ENCODE measurements around the gene FBXL3.

The FBXL3 gene

GRCh38 chr13:77026861-77027621 lies at the start of gene FBXL3 (continued):
- TF ChIP-seq ZNF280C (tag by site-specific recombination; IDR thresholded peaks at IDR 0.05) (no peak), ZNF169 (tag by site-specific recombination; IDR thresholded peaks at IDR 0.05) (no peak), ZBTB20 (tag by site-specific recombination; IDR thresholded peaks at IDR 0.05) (0 out of 2 replicates have a peak, but pooled peaks have one; percentile 21), ZNF138 (tag by site-specific recombination; IDR thresholded peaks at IDR 0.05; ENCODE audit: borderline replicate concordance) (no peak), ZNF791 (tag by site-specific recombination; IDR thresholded peaks at IDR 0.05) (no peak), ZBTB26 (tag by site-specific recombination; optimal IDR thresholded peaks at IDR 0.05) (peak; percentile 75), YY1 (tag by site-specific recombination; IDR thresholded peaks at IDR 0.05) (peak; percentile 59; the same call in 1 of the 2 replicates), ZNF341 (tag by site-specific recombination; IDR thresholded peaks at IDR 0.05; ENCODE audit: low read depth) (no peak), ZNF610 (tag by site-specific recombination; IDR thresholded peaks at IDR 0.05; ENCODE audit: borderline replicate concordance) (no peak), ZNF202 (tag by site-specific recombination; IDR thresholded peaks at IDR 0.05; ENCODE audit: borderline replicate concordance) (no peak), ZBTB1 (tag by site-specific recombination; IDR thresholded peaks at IDR 0.05) (no peak), BCL6B (tag by site-specific recombination; IDR thresholded peaks at IDR 0.05) (no peak), MZF1 (tag by site-specific recombination; IDR thresholded peaks at IDR 0.05; ENCODE audit: borderline replicate concordance) (peak; percentile 74), ZNF19 (tag by site-specific recombination; IDR thresholded peaks at IDR 0.05; ENCODE audit: low read depth) (no peak), ZNF707 (tag by site-specific recombination; IDR thresholded peaks at IDR 0.05) (no peak), ZSCAN16 (tag by site-specific recombination; IDR thresholded peaks at IDR 0.05) (peak; percentile 86), ZNF555 (tag by site-specific recombination; conservative IDR thresholded peaks at IDR 0.05) (no peak), REST (tag by site-specific recombination; IDR thresholded peaks at IDR 0.05) (no peak), ZNF221 (tag by site-specific recombination; IDR thresholded peaks at IDR 0.05; ENCODE audit: borderline replicate concordance) (no peak), REPIN1 (tag by site-specific recombination; IDR thresholded peaks at IDR 0.05; ENCODE audit: low read depth) (no peak), KLF7 (tag by site-specific recombination; IDR thresholded peaks at IDR 0.05; ENCODE audit: borderline replicate concordance) (no peak), ZBTB8A (tag by site-specific recombination; IDR thresholded peaks at IDR 0.05) (peak; percentile 18; the same call in 1 of the 2 replicates), ZNF23 (tag by site-specific recombination; IDR thresholded peaks at IDR 0.05; ENCODE audit: borderline replicate concordance) (no peak), ZSCAN4 (tag by site-specific recombination; IDR thresholded peaks at IDR 0.05) (no peak), ZNF266 (tag by site-specific recombination; IDR thresholded peaks at IDR 0.05; ENCODE audit: low read depth) (no peak), ZNF513 (tag by site-specific recombination; IDR thresholded peaks at IDR 0.05) (no peak), PRDM1 (tag by site-specific recombination; IDR thresholded peaks at IDR 0.05) (no peak; the same call in 1 of the 2 replicates), ZNF248 (tag by site-specific recombination; IDR thresholded peaks at IDR 0.05) (no peak), HOXC10 (CRISPR knock-in tag; IDR thresholded peaks at IDR 0.05) (no peak)

Data from HEK293 (cell line).